ENCODE results near the gene CLN5. TPM values are rescaled to one million over a fixed set of nuclear protein-coding genes. Genes with fewer than 3 reads are reported as not detected.

The CLN5 gene
- total and polyA plus RNA-seq, 2 of the 13 experiments (the other 11 are each of a cell fraction or from before 2014, with no cell fraction given) = 10.1 to 13.7 TPM

DNA sequence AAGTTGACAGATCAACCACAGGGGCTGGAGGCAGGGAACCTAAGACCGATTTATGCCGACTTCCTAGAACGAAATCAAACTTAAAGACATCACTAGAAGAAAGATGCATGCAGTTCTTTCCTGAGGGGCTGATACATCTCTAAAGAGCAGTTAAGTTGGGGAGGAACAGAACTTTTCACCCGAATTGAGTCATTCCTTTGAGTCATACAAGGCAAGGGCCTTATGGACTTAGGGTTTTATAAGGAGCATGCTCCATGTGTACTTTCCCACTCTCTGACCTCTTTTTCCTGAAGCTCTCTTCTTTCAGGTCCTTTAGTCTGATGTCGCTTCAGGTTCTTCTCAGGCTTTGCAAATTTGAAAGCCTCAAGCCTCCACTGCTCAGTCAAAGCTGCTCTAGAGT lies 43.0 kb downstream of the CLN5 start (continued):
- no peak for TF ChIP-seq ZNF513 (CRISPR knock-in tag; conservative IDR thresholded peaks at IDR 0.05)
- no peak for TF ChIP-seq ZNF407 (CRISPR knock-in tag; IDR thresholded peaks at IDR 0.05; ENCODE audit: not compliant biosample characterization)
- no peak for TF ChIP-seq RELA (CRISPR knock-in tag; IDR thresholded peaks at IDR 0.05)
- TF ChIP-seq, protein P1, sequence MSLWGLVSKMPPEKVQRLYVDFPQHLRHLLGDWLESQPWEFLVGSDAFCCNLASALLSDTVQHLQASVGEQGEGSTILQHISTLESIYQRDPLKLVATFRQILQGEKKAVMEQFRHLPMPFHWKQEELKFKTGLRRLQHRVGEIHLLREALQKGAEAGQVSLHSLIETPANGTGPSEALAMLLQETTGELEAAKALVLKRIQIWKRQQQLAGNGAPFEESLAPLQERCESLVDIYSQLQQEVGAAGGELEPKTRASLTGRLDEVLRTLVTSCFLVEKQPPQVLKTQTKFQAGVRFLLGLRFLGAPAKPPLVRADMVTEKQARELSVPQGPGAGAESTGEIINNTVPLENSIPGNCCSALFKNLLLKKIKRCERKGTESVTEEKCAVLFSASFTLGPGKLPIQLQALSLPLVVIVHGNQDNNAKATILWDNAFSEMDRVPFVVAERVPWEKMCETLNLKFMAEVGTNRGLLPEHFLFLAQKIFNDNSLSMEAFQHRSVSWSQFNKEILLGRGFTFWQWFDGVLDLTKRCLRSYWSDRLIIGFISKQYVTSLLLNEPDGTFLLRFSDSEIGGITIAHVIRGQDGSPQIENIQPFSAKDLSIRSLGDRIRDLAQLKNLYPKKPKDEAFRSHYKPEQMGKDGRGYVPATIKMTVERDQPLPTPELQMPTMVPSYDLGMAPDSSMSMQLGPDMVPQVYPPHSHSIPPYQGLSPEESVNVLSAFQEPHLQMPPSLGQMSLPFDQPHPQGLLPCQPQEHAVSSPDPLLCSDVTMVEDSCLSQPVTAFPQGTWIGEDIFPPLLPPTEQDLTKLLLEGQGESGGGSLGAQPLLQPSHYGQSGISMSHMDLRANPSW (CRISPR knock-in tag; IDR thresholded peaks at IDR 0.05; ENCODE audit: borderline replicate concordance) = no peak
- no peak for TF ChIP-seq ZFP36L2 (CRISPR knock-in tag; IDR thresholded peaks at IDR 0.05)
- no peak for TF ChIP-seq ZNF597 (CRISPR knock-in tag; IDR thresholded peaks at IDR 0.05)
- no peak for TF ChIP-seq DMTF1 (CRISPR knock-in tag; IDR thresholded peaks at IDR 0.05)

Data from HepG2 (cell line).